NCI-H146 (cell line): ENCODE measurements around the gene SLC7A14.
"Not testable (repeated sequence)": the region's sequence is repeated elsewhere in the genome, so short reads cannot be mapped to it uniquely, and the experiment has no call there.

Source experiments
- DNase-seq: peaks from one replicate; lab custom pipeline; 2025; lab: John Stamatoyannopoulos, UW

The SLC7A14 gene

GRCh38 chr3:170593634-170594033 lies 7.8 kb upstream of the SLC7A14 start:
- no peak for DNase-seq

GRCh38 chr3:170589113-170589512 lies 3.2 kb upstream of the SLC7A14 start:
- DNase-seq, result no peak

GRCh38 chr3:170585008-170585936 lies 603 bp downstream of the SLC7A14 start:
- DNase-seq, result peak; percentile 27

- DNase-seq, result no peak
Observed at GRCh38 chr3:170584585-170585007, 1.3 kb downstream of the SLC7A14 start.

GRCh38 chr3:170579646-170580045 lies 6.2 kb downstream of the SLC7A14 start:
- no peak for DNase-seq

- no peak for DNase-seq
Observed at GRCh38 chr3:170572665-170573253, 13.1 kb downstream of the SLC7A14 start.

- DNase-seq, result not testable (repeated sequence)
Observed at GRCh38 chr3:170567598-170567997, 18.3 kb downstream of the SLC7A14 start.

- DNase-seq, result no peak
Observed at GRCh38 chr3:170566413-170566812, 19.5 kb downstream of the SLC7A14 start.

- DNase-seq, result no peak
Observed at GRCh38 chr3:170565495-170565894, 20.4 kb downstream of the SLC7A14 start.

GRCh38 chr3:170564664-170565063 lies 21.2 kb downstream of the SLC7A14 start:
- no peak for DNase-seq

GRCh38 chr3:170563712-170564423 lies 22.0 kb downstream of the SLC7A14 start:
- DNase-seq, result no peak

- DNase-seq, result no peak
Observed at GRCh38 chr3:170562080-170562479, 23.8 kb downstream of the SLC7A14 start.

GRCh38 chr3:170560717-170561382 lies 25.0 kb downstream of the SLC7A14 start:
- DNase-seq, result no peak

- no peak for DNase-seq
Observed at GRCh38 chr3:170560296-170560695, 25.6 kb downstream of the SLC7A14 start.

- no peak for DNase-seq
Observed at GRCh38 chr3:170558427-170558826, 27.4 kb downstream of the SLC7A14 start.

- DNase-seq, result no peak
Observed at GRCh38 chr3:170555329-170555728, 30.5 kb downstream of the SLC7A14 start.

- DNase-seq, result no peak
Observed at GRCh38 chr3:170553788-170554757, 31.8 kb downstream of the SLC7A14 start.

- no peak for DNase-seq
Observed at GRCh38 chr3:170551252-170551651, 34.6 kb downstream of the SLC7A14 start.

GRCh38 chr3:170542704-170543103 lies 43.2 kb downstream of the SLC7A14 start:
- DNase-seq, result no peak

GRCh38 chr3:170539897-170540296 lies 46.0 kb downstream of the SLC7A14 start:
- DNase-seq, result no peak

GRCh38 chr3:170536712-170537111 lies 49.2 kb downstream of the SLC7A14 start:
- no peak for DNase-seq
